ENCODE results near the gene PIR. TPM values are rescaled to one million over a fixed set of nuclear protein-coding genes. Genes with fewer than 3 reads are reported as not detected.

Gene PIR
- total RNA-seq, 1 experiment from 2014 or later = 58.0 TPM

GRCh38 chrX:15373976-15374375, 119.2 kb downstream of the PIR start:
- Histone ChIP-seq H3K9me3 (ENCODE audit: low read depth, low read length, poor library complexity, severe bottlenecking) (no peaks in the 10 kb centered on the region), H3K4me3 (ENCODE audit: low read depth, low read length, poor library complexity, severe bottlenecking) (no peak overlapping the region), H3K4me1 (ENCODE audit: insufficient read depth, low read length, poor library complexity, severe bottlenecking) (no peaks in the 10 kb centered on the region), H3K27ac (ENCODE audit: low read depth, low read length, poor library complexity, severe bottlenecking) (no peak overlapping the region), H3K36me3 (ENCODE audit: insufficient read depth, low read length, poor library complexity, severe bottlenecking) (no peaks in the 10 kb centered on the region), H3K27me3 (replicated peaks; ENCODE audit: insufficient read depth, low read depth, low read length, poor library complexity) (no peaks in the 10 kb centered on the region)
- TF ChIP-seq CTCF (conservative IDR thresholded peaks at IDR 0.05; ENCODE audit: low read depth, low read length) (no peak), EZH2 (IDR thresholded peaks at IDR 0.05; ENCODE audit: borderline replicate concordance, low read depth, low read length, poor library complexity, severe bottlenecking) (no peak)
- no TSS peak for BruUV-seq (replicated peaks)
- DNase-seq (ENCODE audit: low spot score) = no peak
- CTCF ChIA-PET = no interaction called here
- POLR2A ChIA-PET (ENCODE audit: low non-redundant PET) = no interaction called here
- intact Hi-C loops (cut with micrococcal nuclease; ENCODE audit: unreplicated experiment) = no loop called here

- ChIA-PET CTCF (no interaction called here), POLR2A (ENCODE audit: low non-redundant PET) (no interaction called here)
- intact Hi-C loops (cut with micrococcal nuclease; ENCODE audit: unreplicated experiment) = no loop called here
- no TSS peak for BruUV-seq (replicated peaks)
- DNase-seq (ENCODE audit: low spot score) = no peak
- peaks cover 8% of the 10 kb centered on the region for H3K27me3 ChIP-seq (replicated peaks; ENCODE audit: insufficient read depth, low read depth, low read length, poor library complexity)
- no peak overlapping the region for H3K4me3 ChIP-seq (ENCODE audit: low read depth, low read length, poor library complexity, severe bottlenecking)
- H3K4me1 ChIP-seq (ENCODE audit: insufficient read depth, low read length, poor library complexity, severe bottlenecking) = no peaks in the 10 kb centered on the region
- H3K9me3 ChIP-seq (ENCODE audit: low read depth, low read length, poor library complexity, severe bottlenecking) = no peaks in the 10 kb centered on the region
- no peak overlapping the region for H3K27ac ChIP-seq (ENCODE audit: low read depth, low read length, poor library complexity, severe bottlenecking)
- H3K36me3 ChIP-seq (ENCODE audit: insufficient read depth, low read length, poor library complexity, severe bottlenecking) = no peaks in the 10 kb centered on the region
- TF ChIP-seq EZH2 (IDR thresholded peaks at IDR 0.05; ENCODE audit: borderline replicate concordance, low read depth, low read length, poor library complexity, severe bottlenecking) = no peak
- no peak for TF ChIP-seq CTCF (conservative IDR thresholded peaks at IDR 0.05; ENCODE audit: low read depth, low read length)
Measured at GRCh38 chrX:15366506-15367352, 126.4 kb downstream of the PIR start.

- H3K36me3 ChIP-seq (ENCODE audit: insufficient read depth, low read length, poor library complexity, severe bottlenecking) = no peaks in the 10 kb centered on the region
- no peaks in the 10 kb centered on the region for H3K4me1 ChIP-seq (ENCODE audit: insufficient read depth, low read length, poor library complexity, severe bottlenecking)
- TF ChIP-seq CTCF (conservative IDR thresholded peaks at IDR 0.05; ENCODE audit: low read depth, low read length) (no peak), EZH2 (IDR thresholded peaks at IDR 0.05; ENCODE audit: borderline replicate concordance, low read depth, low read length, poor library complexity, severe bottlenecking) (no peak)
- H3K27ac ChIP-seq (ENCODE audit: low read depth, low read length, poor library complexity, severe bottlenecking) = no peak overlapping the region
- no peak for DNase-seq (ENCODE audit: low spot score)
- intact Hi-C loops (cut with micrococcal nuclease; ENCODE audit: unreplicated experiment) = no loop called here
- POLR2A ChIA-PET (ENCODE audit: low non-redundant PET) = no interaction called here
- no peak overlapping the region for H3K4me3 ChIP-seq (ENCODE audit: low read depth, low read length, poor library complexity, severe bottlenecking)
- no peaks in the 10 kb centered on the region for H3K9me3 ChIP-seq (ENCODE audit: low read depth, low read length, poor library complexity, severe bottlenecking)
- CTCF ChIA-PET = interaction anchor here (0.6 kb wide), 1 partner anchor 13 kb away, joined by 4 read pairs; no protein-coding TSS in a partner anchor
- BruUV-seq (replicated peaks) = no TSS peak
- H3K27me3 ChIP-seq (replicated peaks; ENCODE audit: insufficient read depth, low read depth, low read length, poor library complexity) = no peaks in the 10 kb centered on the region
Measured at GRCh38 chrX:15359701-15360100, 133.4 kb downstream of the PIR start.

All from A673 (cell line).